NCI-H82 treated with DMSO at 0.1 percent for 48 hours (cell line): Measurements from ENCODE around the gene RPE.

ENCODE experiments used
- DNase-seq: peaks from one replicate; lab custom pipeline; 2025; ENCODE audit not compliant: unreplicated experiment; lab: John Stamatoyannopoulos, UW

RPE gene

DNA sequence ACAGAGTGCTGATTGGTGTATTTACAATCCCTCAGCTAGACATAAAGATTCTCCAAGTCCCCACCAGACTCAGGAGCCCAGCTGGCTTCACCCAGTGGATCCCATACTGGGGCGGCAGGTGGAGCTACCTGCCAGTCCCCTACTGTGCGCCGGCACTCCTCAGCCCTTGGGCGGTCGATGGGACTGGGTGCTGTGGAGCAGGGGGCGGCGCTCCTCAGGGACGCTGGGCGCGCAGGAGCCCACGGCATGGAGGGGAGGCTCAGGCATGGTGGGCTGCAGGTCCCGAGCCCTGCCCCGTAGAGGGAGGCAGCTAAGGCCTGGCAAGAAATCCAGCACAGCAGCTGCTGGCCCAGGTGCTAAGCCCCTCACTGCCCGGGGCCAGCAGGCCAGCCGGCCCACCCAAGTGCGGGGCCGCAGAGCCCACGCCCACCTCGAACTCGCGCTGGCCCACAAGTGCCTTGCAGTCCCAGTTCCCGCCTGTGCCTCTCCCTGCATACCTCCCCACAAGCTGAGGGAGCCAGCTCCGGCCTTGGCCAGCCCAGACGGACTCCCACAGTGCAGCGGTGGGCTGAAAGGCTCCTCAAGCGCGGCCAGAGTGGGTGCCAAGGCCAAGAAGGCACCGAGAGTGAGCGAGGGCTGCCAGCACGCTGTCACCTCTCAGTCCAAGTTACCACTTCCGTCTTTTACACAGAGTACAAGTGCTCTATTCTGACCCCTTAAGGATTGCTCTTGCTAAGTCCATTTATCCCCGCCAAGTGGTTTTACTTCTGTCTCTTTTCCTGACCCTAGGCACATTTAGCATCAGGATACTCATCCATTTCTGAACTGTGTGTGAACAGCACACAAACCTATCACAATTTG lies 1.7 kb upstream of the RPE start:
- DNase-seq: no peak

DNA sequence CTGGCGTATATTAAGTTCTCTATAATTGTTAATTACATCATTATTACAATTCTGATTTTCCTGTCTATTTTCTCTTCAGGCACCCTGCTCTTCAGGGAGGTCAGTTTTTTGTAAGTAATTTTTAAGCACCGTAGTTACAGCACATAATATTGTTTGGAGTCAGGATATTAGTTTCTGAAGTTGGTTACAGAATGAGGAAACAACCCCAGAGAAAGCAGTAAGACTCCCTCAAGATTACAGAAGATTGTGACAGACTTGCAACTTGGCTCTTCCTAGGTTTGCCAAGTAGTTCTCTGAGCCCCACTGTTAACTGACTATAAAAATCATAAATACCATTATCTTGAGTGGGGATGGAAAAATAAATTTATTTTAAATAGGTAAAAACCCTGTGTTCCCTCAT lies 921 bp downstream of the RPE start:
- no peak for DNase-seq

DNA sequence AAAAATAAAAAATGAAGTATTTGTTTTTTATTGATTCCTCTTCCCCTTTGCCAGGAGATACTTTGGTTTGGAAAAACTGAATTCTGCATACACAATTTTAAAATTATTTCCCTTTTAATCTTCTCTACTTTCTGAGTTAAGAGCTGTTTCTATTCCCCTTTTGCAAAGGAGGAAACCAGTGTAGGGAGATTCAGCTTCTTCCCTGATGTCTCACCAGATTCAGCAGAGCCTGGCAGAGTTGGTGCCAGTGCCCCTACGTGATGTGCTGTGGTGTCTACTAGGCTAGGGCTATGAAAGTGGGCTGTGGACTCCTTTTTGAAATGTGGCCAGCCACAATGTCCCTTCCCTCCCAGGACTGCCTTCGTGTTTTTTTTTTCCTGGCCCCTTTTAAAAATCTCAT lies 2.4 kb downstream of the RPE start:
- no peak for DNase-seq

DNA sequence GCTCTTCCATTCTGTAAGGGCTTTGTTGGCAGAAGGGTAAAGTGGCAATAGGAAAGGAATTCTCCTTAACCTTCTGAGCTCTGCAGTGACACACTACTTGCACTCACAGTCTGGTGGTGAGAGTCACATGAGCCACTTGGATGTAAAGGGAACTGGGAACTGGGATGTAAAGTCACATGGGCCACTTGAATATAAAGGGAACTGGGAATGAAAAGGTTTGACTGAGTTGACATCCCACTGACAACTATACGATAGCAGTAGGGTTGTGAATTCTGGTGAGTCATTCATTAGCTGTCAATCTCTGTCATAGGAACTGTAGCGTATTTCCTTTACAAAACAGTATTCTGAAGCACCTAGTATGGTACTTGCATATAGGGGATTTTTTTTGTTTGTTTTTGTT lies 5.5 kb downstream of the RPE start:
- DNase-seq: no peak

DNA sequence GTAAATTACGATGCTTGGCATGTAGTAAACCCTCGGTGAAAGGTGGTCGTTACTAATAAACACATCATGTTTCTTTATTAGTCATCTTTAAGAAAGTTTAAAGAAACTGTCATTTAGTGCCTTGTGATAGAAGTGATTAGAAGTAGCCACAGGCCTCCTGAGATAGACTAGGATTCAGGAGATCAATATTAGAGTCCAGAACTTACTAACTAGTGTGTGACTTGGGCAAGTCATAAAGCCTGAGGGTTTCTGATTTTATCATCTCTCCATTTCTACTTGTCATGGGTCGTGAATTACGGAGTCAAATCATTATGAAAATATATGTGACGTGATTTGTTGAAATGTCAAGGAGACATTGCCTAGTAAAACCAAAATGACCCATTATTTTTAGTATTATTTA lies 6.7 kb downstream of the RPE start:
- DNase-seq: no peak

DNA sequence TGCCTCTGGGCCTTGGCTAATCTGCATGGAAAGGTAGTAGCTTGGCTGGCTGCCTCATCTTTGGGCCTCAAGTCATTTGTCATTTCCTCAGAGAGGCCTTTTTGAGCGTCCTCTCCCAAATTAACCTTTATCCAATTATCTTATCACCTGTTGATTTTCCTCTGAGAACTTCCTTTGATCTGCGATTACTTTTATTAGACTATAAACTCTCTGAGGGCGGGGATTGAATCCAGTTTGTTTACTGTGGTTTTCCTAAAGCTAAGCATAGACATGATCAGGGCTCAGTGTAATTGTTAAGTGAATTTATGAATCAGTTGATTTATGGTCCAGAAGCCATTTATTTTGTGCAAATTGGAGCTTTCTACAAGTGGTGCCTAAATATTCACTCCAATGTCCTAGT lies 7.5 kb downstream of the RPE start:
- no peak for DNase-seq

DNA sequence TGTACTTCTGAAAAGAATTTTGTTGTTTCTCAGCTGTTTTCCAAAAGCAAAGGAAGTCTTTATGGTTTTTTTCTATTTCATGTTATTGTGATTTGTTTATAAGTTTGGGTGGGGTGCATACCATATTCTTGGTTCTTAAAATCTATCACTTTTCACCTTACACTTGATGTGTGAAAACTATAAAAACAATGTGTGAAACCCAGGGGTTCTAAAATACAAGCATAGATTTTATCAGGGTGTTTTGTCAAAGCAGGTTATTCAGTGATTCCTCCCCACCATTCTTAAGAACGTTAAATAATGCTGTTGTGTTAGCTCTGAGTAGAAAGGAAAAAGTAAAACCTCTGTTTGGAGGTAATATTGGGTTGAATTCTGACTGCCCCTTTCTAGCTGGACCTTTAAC lies 17.7 kb downstream of the RPE start:
- no peak for DNase-seq

DNA sequence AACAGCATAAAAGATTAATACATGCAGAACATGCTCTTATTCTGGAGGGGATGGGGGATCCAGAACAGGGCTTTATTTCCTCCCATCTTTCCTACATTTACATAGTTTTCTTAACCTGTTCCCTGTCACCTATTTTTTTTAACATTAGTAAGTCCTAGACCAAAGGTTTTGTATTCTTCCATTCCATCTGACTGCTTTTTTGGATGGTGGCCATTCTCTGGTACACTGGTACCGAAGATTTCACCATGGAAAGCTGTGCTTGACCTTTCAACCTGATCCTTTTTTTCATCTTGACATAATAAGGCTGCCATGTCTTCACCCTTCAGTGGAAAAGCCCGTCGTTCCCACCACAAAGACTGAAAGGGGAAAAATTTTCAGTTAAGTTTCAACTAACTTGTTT lies 20.4 kb downstream of the RPE start:
- no peak for DNase-seq

DNA sequence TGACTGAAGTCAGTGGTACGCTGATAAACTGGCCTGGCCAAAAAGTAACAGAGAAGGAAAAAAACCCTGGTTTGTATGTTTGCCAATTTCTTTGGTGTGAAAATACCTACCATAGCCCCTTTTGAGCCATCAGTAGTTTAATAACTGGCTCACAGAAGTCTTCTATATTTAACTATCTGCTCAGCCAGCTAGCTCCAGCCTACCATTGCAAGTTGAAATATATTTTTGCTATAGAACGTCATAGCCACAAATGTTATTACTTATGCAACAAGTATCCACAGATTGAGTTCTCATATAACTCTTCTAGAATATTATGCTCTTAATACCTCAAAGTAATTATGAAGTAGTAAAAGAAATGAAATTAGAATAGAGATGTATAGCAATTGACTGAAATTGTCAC lies 25.2 kb downstream of the RPE start:
- DNase-seq: no peak

DNA sequence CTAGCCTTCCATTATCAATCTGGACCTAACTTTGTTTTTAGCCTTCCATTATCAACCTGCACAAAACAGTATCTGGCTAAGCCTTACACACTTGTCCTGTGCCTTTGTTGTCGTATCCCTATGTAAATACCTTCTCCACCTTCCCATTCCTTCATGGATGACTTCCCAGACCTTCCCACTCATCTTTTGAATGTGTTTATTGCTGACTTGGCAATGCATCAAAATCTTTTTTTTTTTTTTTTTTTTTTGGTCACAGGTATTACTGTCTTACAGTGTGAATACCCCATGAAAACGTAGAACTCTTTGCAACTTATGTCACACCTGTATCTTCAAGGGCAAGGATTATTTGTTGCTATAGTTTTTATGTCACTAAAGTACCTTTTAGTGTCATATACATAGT lies 25.7 kb downstream of the RPE start:
- DNase-seq: no peak

DNA sequence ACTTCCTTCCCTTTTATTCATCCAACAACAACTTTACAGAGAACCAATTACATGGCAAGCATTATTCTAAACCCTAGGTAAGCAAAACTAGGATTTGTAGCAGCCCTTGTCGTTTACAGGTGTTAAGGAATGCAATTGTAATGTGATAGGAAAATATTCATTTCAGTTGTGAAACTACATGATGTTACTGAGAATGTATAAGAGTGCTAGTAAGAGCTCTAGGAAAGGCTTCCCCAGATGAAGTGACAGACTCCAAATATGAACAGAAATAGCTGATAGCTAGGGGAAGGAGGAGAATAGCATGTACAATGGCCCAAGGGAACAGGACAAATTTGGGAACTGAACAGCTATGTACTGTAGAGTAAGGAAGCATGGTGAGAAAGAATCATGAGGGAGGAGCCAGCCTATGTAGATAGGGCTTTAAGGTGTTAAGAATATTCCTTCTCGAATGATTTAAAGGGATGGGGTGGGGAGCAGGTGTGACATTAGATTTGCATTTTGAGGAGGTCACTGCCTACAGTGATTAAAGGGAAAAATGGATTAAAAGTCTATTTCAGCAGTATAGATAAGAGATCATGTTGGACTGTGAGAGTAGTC lies 31.7 kb downstream of the RPE start:
- no peak for DNase-seq

DNA sequence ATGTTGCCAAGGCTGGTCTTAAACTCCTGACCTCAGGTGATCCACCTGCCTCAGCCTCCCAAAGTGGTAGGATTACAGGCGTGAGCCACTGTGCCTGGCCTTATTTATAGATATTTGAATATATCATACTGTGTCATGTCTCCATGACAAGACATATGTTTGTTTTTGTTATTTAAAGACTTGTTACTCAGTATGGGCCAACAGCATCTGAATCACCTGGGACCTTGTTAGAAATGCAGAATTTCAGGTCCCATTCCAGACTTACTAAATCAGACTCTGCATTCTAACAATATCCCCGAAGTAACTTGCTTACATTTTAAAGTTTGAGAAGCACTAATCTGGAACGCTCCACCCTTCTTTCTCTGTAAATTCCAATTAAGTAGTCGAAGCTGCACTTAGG lies 33.2 kb downstream of the RPE start:
- DNase-seq: no peak

DNA sequence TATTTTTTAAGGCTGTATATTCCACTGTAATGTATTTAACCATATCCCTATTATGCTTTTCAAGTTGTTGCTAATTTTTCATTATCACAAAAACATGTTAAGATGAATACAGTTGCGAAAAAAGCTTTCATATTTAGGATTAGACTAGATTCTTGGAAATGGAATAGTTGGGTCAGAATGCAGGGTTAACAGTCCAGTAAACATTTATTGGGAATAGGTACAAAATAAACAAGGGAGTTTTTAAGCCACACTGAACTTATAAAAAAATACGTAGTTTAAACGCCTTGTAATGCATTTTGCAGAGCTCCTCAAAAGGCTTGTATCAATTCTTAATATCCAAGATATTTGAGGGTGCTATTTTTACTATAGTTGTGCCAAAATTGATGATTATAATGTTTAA lies 35.6 kb downstream of the RPE start:
- no peak for DNase-seq

DNA sequence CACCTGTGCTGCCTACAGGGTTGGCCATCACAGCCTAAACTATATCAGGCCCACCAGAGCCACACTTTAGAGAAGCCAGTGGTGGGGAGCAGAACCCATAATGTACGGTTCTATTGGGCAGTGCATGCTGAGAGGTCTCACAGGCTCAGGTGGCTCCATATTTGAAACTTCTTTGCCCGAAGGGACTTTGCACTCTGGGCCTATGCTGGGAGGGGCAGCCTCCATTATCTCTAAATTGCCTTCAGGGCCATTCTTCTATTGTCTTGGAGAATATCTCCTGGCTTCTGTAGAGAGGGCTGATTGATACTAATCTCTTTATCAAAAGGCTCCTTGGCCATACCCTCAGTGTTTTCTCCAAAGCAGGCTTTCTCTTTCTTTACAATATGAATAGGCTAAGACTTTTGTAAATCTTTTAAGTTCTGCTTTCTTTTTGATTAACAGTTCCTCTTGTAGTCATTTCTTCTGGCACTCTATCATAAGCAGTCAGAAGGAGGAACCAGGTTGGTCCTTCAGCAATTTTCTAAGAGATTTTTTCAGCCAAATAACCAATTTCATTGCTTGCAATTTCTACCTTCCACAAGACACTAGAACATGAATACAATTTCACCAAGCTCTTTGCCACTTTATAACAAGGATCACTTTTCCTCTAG lies 44.5 kb downstream of the RPE start:
- no peak for DNase-seq

DNA sequence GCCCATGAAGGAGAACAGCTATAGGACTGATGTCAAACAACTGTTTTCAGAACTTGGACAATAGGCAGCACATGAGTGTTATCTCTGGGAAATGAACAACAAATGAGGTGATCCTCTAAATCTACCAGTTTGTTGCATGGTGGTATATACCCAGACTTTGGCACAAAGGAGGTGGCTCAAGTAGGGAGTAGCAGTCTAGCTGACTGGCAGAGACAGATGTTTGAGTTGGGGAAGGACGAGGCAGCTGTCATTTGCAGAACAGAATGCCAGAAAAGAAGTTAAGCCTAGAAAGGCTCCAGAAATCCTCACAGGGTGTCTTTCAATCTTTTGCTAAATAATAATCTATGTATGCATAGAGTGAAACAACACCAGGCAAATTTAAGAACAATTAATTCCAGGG lies 47.4 kb downstream of the RPE start:
- no peak for DNase-seq

DNA sequence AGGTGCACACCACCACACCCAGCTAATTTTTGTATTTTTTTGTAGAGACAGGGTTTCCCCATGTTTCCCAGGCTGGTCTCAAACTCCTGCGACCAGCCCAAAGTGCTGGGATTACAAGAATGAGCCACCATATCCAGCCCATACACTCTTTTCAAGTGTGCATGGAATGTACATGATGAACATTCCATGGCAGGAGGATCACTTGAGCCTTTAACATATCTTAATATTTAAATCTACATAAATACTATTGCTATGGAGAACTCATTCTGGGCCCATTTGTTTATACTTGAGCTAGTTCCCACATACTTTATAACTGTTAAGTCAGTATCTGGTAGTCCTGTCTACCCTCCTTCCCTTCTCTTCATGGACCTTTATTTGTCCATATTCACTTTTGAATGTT lies 48.4 kb downstream of the RPE start:
- DNase-seq: no peak

DNA sequence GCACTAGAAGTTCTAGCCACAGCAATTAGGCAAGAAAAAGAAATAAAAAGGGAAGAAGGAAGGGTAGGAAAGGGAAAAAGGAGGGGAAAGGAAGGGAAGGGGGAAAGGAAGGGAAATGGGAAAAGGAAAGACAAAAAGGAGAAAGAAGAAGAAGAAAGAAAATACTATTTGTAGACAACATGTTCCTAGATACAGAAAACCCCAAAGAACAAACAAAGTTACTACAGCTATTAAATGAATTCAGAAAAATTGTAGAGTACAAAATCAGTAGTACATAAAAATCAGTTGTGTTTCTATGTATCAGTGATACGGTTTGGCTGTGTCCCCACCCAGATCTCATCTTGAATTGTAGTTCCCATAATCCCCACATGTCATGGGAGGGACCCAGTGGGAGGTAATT lies 52.3 kb downstream of the RPE start:
- no peak for DNase-seq

DNA sequence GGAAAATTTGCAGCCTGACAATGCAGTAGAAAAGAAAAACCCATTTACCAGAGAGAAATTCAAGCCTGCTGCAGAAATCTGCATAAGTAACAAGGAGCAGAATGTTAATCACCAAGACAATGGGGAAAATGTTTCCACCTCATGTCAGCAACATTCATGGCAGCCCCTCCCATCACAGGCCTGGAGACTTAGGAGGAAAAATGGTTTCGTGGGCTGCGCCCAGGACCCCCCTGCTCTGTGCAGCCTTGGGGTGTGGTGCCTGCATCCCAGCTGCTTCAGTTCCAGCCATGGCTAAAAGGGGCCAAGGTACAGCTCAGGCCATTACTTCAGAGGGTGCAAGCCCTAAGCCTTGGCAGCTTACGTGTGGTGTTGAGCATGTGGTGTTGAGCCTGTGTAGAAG lies 53.4 kb downstream of the RPE start:
- DNase-seq: no peak

DNA sequence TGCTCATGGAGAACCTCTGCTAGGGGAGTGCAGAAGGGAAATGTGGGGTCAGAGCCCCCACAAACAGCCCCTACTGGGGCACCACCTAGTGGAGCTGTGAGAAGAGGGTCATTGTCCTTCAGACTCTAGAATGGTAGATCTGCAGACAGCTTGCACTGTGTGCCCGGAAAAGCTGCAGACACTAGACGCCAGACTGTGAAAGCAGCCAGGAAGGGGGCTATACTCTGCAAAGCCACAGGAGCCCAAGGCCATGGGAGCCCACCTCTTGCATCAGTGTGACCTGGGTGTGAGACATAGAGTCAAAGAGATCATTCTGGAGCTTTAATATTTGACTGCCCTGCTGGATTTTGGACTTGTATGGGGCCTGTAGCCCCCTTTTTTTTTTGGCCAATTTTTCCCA lies 60.9 kb downstream of the RPE start:
- no peak for DNase-seq
